ENCODE results near the gene VPREB1. TPM values are rescaled to one million over a fixed set of nuclear protein-coding genes. Genes with fewer than 3 reads are reported as not detected.

The VPREB1 gene
- total RNA-seq, 4 donors from 2014 or later, result not detected

DNA sequence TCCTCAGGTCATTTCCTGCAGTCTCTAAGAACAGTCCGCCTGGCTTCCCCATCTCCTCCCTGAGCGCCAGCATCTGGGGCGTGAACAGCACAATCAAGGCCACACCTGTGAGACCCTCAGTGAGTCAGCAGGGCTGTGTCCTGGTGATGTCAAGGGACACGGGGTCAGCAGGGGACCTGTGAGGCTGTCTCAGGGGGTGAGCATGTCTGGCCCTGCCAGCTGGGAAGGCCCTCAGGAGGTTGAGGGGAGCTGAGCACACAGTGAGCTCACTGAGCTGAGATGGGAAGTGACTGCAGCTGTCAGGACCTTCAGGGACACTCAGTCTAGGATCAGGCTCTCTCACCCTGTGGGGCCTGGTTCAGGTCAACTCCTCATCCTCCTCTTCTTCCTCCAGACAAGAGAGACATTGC, 46.6 kb upstream of the VPREB1 start:
- Histone ChIP-seq H3K4me3 (no peak overlapping the region), H3K9me3 (no peaks in the 10 kb centered on the region), H3K4me1 (no peaks in the 10 kb centered on the region), H3K36me3 (no peaks in the 10 kb centered on the region), H3K27ac (no peak overlapping the region), H3K27me3 (peaks cover 0 to 70% (median 0%) of the 10 kb centered on the region in 4 donors)
- 82 to 83% methylated on average over 3 to 4 of the region's 4 CpGs for WGBS, 2 donors
- intact Hi-C loops (cut with DNase I), result no loop called here
- TF ChIP-seq, protein P1, sequence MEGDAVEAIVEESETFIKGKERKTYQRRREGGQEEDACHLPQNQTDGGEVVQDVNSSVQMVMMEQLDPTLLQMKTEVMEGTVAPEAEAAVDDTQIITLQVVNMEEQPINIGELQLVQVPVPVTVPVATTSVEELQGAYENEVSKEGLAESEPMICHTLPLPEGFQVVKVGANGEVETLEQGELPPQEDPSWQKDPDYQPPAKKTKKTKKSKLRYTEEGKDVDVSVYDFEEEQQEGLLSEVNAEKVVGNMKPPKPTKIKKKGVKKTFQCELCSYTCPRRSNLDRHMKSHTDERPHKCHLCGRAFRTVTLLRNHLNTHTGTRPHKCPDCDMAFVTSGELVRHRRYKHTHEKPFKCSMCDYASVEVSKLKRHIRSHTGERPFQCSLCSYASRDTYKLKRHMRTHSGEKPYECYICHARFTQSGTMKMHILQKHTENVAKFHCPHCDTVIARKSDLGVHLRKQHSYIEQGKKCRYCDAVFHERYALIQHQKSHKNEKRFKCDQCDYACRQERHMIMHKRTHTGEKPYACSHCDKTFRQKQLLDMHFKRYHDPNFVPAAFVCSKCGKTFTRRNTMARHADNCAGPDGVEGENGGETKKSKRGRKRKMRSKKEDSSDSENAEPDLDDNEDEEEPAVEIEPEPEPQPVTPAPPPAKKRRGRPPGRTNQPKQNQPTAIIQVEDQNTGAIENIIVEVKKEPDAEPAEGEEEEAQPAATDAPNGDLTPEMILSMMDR (IDR thresholded peaks at IDR 0.05), result no peak
- TF ChIP-seq POLR2A (IDR thresholded peaks at IDR 0.05), result no peak
- DNase-seq, result no peak

DNA sequence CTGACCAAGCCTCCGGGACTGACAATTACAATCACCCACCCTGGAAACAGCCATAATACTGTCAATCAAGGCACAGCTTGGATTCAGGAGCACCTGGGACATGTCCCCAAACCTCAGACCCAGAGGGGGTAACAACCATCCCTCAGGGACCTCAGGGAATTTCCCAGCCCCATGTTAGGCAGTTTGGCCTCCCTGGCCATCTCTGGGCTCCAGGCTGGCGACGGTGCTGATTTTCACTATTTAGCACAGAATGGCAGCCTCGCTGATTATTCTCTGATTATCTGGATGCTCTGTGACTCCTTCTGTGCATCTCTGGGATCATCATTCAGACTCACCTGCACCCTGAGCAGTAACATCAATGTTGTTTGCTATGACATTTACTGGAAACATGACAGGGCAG, 45.8 kb upstream of the VPREB1 start:
- 68 to 71% methylated on average over 2 to 4 of the region's 4 CpGs for WGBS, 2 donors
- H3K27ac ChIP-seq, result no peak overlapping the region
- H3K27me3 ChIP-seq, result peaks cover 0 to 77% (median 0%) of the 10 kb centered on the region in 4 donors
- DNase-seq, result no peak
- intact Hi-C loops (cut with DNase I), result no loop called here
- TF ChIP-seq, protein P1 (IDR thresholded peaks at IDR 0.05), result no peak
- TF ChIP-seq POLR2A (IDR thresholded peaks at IDR 0.05), result no peak
- no peaks in the 10 kb centered on the region for H3K9me3 ChIP-seq
- no peaks in the 10 kb centered on the region for H3K4me1 ChIP-seq
- H3K4me3 ChIP-seq, result no peak overlapping the region
- no peaks in the 10 kb centered on the region for H3K36me3 ChIP-seq

DNA sequence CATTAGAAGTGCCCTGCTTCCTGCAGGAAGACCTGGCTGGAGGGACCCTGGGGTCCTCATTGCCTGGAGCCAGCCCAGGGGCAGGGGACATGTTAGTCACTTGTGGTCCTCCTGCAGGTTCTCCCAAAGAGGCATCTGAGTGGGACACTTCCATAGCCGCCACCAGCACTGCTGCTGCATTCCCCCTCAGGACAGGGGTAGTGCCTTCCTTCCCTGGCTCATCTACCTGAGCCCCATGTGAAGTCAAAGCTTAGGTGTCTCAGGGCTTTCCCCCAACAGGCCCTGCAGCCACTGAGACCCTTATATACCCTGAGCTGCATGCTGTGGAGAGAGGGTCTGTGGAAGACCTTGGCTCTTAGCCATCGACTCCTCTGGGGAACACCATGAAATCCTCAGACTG, 45.0 kb upstream of the VPREB1 start:
- WGBS, 2 donors, result 70 to 76% methylated on average over 1 to 2 of the region's 2 CpGs
- intact Hi-C loops (cut with DNase I), result no loop called here
- Histone ChIP-seq H3K4me1 (no peaks in the 10 kb centered on the region), H3K36me3 (no peaks in the 10 kb centered on the region), H3K27me3 (peaks cover 0 to 84% (median 0%) of the 10 kb centered on the region in 4 donors), H3K27ac (no peak overlapping the region), H3K9me3 (no peaks in the 10 kb centered on the region), H3K4me3 (no peak overlapping the region)
- no peak for DNase-seq
- no peak for TF ChIP-seq POLR2A (IDR thresholded peaks at IDR 0.05)
- TF ChIP-seq, protein P1 (IDR thresholded peaks at IDR 0.05), result no peak

DNA sequence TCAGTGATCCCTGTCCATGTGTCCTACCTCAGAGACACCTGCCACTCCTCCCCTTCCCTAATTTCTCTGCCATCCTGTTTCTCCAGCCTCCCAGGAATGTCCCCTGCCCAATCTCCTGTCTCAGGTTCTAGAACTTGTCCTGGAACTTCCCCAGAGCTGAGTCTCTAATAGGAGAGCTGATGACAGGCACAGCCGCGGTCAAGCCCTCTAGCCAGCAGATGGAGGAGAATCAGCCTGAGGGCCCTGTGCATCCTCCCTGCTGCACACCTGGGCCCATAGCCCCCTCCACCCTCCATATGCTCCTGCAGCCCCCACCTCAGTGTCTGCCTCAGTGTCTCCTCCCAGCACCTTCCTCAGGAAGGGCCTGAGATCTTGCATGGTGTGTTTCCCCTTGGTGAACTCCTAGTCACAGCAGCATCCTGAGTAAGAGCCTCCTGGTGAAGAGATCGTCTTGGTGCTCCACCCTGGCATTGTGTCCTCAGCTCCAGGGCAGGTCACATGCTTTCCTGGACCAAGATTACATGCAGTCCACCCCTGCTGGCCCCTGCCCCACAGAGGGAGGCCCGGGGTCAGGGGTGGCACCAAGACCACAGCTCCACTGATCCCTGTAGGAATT, 43.9 kb upstream of the VPREB1 start:
- no peak for TF ChIP-seq POLR2A (IDR thresholded peaks at IDR 0.05)
- TF ChIP-seq, protein P1 (IDR thresholded peaks at IDR 0.05), result no peak
- Histone ChIP-seq H3K36me3 (no peaks in the 10 kb centered on the region), H3K9me3 (no peaks in the 10 kb centered on the region), H3K27ac (no peak overlapping the region), H3K4me1 (no peaks in the 10 kb centered on the region), H3K27me3 (peaks cover 0 to 84% (median 0%) of the 10 kb centered on the region in 4 donors), H3K4me3 (no peak overlapping the region)
- no peak for DNase-seq
- intact Hi-C loops (cut with DNase I), result no loop called here
- WGBS, 2 donors, result 80 to 94% methylated on average over 1 to 2 of the region's 4 CpGs

DNA sequence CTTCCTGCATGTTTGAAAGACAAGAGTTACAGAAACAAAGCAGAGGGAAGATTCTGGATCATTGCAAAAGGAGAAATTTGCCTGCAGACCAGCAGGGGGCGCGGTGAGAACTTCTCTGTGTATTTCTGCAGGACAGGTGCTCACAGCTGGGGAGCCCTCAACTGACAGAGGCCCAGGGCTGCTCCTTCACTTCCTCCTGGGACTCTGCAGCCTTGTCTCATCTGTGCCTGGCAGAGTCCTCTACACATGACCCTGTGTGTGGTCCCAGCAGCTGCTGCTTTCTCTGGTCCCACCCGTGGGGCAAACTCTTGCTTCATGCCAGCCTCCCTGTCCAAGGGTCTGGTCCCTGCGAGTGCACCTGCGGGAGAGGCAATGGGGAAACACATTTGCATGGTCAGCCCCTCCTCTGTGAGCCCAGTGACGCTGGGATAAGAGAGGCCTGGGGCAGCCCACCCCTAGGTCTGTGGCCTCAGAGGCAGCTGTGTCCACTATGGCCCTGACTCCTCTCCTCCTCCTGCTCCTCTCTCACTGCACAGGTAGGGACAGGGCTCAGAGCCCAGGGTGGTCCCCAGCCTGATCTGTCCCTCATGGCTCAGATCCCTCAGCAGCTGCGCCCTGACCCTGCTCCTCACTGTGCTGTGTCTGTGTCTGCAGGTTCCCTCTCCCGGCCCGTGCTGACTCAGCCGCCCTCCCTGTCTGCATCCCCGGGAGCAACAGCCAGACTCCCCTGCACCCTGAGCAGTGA, 43.2 kb upstream of the VPREB1 start:
- H3K9me3 ChIP-seq, result no peaks in the 10 kb centered on the region
- no peaks in the 10 kb centered on the region for H3K4me1 ChIP-seq
- intact Hi-C loops (cut with DNase I), result no loop called here
- H3K4me3 ChIP-seq, result no peak overlapping the region
- DNase-seq, result no peak
- peaks cover 0 to 83% (median 0%) of the 10 kb centered on the region in 4 donors for H3K27me3 ChIP-seq
- no peak for TF ChIP-seq POLR2A (IDR thresholded peaks at IDR 0.05)
- TF ChIP-seq, protein P1 (IDR thresholded peaks at IDR 0.05), result peak in 5 of 6 experiments; percentile 21 to 52 (median 41)
- WGBS, 2 donors, result 25 to 40% methylated on average over 1 to 2 of the region's 11 CpGs
- H3K36me3 ChIP-seq, result no peaks in the 10 kb centered on the region
- peak overlapping the region in 1 of 4 donors; percentile 39 for H3K27ac ChIP-seq
